GM11168 (cell line): Measurements from ENCODE around the gene EPHA4.

Experiments used
- in situ Hi-C: fragments of 300-500 bp; cut with MboI; formaldehyde crosslinking; loops from one replicate; pipeline ENCODE4 v1.12.0; 2022; ENCODE audit warnings: low sequenced_read_pairs; ENCODE audit not compliant: unreplicated experiment

Gene EPHA4

DNA sequence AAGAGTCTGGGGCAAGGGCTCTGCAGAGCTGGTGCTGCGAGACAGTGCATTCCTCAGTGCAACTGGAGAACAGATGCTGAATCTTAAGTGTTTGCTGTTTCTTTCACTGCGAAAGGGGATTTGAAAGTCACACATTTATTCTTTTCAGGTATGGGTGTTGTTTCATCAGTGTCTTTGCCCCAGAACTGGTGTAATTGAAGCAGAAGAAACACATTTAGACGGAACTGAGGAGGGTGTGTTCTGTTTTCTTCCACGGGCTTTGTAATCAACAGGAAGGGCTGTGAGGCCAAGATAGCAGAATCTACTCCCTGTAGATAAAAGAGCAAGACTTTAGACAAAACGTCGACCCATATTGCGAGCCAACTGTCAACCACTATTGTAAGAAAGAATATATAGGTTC lies 151.9 kb downstream of the EPHA4 start:
- in situ Hi-C loops: no loop called here

DNA sequence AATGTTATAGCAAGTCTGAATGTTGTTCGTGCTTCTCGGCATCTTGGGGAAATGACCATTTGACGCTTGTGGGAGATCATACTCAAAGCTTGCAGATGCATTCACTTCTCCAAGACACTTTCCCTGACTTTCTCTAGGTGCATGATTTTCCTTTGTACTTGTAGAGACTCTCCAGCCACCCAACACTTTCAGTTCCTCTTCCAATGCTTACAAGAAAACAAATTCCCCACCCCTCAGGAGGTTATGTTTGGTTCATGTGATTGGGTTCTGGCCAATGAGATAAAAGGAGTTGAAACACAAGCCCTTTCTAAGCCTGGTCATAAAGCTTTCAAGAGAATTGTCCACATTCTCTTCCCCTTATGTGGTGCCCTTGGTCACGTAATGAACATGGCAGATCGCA lies 156.3 kb downstream of the EPHA4 start:
- in situ Hi-C loops: no loop called here

DNA sequence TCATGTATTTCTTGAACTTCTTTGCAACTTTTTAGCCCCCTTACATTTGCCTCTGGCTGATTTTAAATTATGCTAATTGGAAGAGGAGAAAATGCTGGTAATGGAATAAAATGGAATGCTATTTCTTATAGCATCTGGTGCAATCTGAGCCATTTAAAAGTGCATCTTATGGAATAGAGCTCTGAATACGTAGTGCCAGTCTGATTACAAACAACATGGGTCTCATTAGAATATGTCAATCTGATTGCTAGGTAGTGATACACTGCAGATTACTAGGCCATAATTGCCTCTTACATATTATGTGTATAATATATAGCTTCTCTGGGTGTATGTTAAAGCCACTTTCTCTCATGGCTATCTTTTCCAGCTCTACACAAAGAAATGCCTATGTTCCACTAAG lies 159.1 kb downstream of the EPHA4 start:
- in situ Hi-C loops: no loop called here

DNA sequence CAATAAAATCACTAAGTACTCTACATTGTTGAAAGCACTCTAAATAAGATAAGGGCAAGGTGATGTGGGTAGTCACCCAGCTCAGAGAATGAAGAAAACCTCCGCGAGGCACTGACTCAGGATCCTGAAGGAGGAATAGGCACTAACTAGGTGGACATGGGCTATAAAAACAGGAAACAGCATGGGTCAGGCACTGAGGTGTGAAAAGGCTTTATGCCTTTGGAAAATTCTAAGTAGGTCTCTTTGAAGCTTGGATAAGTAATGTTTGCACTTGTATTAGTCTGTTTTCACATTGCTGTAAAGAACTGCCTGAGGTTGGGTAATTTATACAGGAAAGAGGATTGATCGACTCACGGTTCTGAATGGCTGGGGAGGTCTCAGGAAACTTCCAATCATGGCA lies 161.6 kb downstream of the EPHA4 start:
- in situ Hi-C loops: no loop called here

DNA sequence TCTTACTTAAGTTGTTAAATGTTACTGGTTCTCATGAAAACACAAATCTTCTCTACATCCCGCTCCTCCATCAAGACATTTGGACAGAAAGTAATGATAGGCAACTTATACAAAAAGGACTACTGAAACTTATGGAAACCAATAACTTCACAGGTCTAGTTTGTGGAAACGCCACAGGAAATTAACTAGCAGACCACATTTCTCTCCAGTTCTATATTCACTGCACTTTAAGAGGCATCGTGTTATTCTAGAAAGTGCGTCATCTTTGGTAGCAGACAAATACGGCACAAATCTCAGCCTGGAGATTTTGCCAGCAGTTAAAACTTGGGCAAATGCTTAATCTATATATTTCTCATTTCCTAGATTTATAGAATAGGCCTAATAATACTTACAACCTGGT lies 164.3 kb downstream of the EPHA4 start:
- in situ Hi-C loops: no loop called here

DNA sequence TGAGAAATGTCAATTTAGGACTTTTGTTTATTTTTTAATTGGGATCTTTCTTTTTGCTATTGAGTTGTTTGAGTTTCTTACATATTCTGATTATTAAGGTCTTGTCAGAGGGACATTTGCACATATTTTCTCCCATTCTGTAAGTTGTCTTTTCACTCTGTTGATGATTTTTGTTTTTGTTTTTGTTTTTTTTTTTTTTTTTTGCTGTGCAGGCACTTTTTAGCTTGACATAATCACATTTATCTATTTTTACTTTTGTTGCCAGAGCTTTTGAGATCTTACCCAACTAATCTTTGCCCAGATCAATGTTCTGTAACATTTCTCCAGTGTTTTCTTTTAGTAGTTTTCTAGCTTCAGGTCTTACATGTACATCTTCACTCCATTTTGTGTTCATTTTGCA lies 166.6 kb downstream of the EPHA4 start:
- in situ Hi-C loops: no loop called here

DNA sequence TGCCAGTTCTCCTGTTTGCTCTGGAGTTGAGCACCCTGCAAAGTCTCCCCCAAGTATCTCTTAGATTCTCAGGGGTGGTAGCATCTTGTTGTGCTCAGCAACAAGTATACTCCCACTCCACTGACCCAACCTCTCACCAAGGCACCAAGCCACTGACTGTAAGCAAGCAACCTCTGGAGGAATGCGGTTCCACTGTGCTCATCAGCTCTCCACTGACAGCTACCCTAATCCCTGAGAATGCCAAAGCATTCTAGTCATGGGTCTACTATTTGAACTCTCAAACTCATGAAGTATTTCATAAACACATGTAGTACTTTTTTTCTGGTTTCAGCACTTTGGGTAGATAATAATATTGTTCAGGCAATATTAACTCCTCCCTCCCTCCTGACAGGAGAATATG lies 170.0 kb downstream of the EPHA4 start:
- in situ Hi-C loops: no loop called here

DNA sequence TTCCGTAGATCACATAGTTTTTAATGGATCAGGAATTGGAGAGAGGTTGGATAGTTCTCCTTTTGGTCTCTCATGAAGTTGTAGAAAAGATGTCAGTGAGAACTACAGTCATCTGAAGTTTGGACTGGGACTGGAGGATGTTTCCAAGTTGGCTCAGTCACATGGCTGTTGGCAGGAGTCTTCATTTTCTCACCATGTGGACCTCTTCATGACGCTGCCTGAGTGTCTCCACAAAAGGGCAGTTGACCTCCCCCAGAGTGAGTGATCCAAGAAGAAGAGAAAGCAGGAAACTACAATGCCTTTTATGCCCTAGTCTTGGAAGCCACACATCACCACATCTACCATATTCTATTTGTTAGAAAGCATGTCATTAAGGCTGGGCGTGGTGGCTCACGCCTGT lies 171.7 kb downstream of the EPHA4 start:
- in situ Hi-C loops: no loop called here

DNA sequence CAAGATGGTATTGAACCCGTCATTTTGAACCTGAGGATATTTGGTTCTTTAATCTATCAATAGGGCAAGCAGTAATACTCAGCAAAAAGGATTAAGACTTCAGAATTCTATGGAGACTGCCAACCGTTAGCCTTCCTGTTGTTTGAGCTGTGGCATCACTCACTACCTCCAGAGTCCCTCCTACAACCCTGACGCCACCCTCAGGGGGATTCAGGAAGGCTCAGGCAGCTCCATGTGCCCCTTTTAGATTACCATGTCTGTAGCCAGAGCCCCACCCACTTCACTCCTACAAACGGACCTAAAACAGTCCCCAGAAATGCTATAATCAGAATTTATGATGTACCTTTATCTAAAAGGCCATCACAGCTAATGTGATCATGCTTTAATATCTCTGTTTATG lies 172.9 kb downstream of the EPHA4 start:
- in situ Hi-C loops: no loop called here

DNA sequence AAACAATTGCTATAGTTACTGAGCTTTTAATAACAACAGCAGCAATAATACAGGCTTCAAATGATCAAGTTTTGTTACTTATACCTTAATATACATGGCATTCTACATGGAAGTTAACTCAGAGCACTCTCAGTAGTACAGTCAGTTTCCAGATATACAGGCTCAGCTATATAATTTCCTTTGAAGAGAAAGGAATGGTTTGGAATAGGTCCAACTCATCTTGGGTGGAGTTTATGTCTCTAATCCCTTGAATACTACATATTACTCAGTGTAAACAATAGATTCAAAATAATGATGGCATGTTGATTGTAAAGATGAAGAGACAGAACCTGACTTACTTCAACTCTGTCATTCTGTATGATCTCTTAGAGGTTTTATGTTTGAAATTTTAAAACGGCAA lies 174.9 kb downstream of the EPHA4 start:
- in situ Hi-C loops: no loop called here

DNA sequence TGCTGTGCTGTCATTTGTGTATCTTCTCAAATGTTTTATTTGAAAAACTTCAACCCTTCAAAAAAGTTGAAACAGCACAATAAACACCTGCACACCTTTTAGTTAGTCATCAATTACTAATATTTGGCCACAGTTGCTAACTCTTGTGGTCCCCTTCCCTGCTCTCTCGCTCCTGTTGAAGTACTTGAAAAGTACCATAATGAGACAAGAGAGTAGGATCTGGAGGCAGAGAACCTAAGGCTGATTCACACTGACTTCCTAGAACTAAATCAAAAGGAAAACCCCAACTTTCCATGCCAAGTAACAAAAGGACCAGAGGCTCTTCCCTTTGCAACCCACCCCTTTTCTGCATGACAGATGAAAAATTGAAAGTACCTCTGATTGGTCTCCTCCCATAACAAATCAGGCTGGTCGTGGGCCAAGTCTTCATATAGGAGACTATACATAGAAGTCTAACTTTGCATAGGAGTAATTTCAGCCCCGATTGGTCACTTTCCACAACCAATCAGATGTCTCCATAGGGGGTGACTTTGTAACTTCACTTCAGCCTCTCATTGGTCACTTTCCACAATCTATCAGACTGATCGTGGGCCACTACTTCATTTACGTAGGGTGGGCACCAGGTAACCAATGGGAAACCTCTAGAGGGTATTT lies 179.7 kb downstream of the EPHA4 start:
- in situ Hi-C loops: no loop called here

DNA sequence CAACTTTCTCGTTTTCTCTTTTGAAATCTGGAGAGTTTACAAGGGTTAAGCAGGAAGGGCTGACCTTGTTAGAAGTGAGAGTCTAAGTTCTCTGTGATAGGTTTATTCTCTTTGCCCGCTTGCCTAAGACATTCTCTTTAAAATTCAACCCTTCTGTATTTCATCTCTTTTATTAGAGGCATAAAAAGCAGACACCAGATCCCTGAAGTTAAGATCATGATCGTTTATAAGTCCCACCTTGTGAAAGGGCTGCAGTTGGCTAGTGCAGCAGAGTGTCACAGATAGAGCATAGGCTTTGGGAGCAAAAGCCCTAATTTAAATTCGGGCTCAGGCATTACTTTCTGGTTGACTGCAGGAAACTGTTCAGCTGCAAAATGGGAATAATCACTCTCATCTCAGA lies 181.2 kb downstream of the EPHA4 start:
- in situ Hi-C loops: no loop called here

DNA sequence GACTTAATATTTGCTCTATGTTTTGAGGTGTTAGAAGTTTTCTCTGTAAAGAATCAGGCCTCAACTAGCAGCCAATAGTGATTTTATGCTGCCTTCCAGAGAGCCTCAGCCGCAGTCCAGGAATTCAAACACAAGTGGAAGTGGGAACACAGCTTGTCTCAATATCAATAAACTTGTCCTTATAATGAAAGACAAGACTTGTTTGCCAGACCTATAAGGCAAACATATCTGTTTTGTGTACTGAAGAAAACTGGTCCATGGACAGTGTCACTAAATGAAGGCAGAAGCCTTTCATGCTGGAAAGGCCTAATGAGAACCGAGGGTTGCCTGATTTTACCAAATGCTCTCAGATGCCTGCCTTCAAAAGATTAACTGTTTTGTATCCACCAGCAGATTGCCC lies 182.2 kb downstream of the EPHA4 start:
- in situ Hi-C loops: no loop called here

DNA sequence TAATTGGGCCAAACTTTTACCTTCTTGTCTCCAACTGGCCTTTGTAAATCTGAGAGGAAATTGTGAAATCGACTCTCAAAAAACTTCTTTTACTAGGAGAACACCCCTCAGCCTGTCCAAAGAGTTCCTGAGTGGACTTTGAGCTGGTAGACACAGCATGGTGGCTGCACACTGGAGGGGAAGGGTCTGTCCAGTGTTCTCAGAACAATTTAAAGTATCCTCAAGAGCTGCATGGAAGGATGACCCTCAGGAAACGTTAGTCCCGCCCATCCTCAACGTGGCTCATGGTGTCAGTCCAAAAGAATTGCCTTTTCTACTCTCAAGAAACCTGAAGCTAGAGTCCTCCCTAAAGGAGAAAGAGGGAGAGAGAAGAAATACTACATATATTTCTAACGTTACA lies 182.7 kb downstream of the EPHA4 start:
- in situ Hi-C loops: no loop called here

DNA sequence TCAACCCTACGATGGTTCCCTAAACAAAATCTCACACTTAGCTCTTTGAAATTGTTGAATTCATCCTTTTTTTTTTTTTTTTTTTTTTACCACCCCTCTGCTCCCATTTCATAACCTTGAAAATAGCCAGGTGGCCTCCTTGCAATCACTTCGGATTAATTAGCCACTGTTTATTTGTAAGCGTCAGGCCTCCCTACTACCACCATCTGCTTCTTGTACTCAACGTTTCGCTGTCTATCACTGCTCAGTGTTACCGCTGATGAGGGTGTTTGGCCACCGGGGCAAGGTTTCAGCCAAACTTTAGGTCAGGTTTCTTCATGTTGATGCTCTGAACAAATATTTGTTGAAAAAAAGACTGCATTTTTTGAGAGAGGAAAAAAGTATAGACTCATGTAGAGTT lies 183.2 kb downstream of the EPHA4 start:
- in situ Hi-C loops: no loop called here

DNA sequence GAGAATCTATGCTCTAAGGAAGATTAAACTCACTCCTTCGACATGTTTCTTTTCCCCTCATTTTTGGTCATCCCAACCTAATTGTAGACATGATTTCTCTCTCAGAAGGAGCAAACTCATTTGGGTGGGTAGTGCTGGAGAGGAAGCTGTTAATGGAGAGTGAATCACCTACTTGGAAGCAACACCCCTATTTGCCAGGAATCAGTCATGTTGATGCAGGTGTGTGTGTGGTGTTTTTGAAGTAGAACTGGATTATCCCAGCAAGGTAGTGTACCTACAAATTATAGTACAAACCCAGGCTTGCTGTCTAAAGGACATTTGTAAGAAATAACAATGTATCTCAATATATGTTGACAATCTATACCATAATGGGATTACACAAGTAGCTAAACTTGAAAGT lies 186.4 kb downstream of the EPHA4 start:
- in situ Hi-C loops: no loop called here

DNA sequence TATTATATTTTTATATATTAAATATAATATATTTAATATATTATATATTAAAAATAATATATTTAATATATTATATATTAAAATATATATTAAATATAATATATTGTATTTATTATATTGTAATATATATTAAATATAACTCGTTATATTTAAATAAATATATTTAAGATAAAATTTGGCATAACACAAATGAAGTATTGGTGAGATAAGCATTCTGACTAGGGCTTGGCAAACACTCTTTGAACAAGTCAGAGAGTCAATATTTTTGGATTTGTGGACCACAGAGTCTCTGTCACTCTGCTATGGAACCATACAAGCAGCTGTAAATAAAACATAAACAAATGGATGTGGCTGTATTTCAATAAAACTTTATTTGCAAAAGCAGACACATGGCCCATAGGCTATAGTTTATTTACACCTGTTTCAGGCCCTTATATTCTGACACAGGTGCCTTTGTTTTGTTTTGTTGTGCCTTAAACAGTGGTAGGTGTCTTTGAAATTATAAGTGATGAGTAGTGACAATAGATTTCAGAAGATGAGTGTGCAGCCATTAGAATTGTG lies 190.1 kb downstream of the EPHA4 start:
- in situ Hi-C loops: no loop called here

DNA sequence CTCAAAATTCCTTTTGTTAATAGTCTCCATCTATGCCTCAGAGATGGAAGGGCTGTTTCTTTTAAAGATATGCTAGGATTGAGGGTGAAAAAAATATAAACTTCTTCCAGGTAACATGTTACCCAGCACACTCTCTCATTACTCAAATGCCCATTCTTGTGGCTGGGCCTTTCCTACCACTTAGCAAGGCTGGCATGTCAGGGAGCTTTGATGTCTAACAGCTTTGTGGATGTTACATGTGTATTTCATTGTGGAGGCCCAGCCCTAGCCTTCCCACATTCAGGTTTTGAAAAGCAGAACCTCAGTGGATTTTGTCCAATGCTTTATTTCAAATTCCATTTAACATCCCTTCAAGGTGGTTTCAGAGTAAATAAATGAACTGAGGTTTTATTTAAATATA lies 191.4 kb downstream of the EPHA4 start:
- in situ Hi-C loops: no loop called here

DNA sequence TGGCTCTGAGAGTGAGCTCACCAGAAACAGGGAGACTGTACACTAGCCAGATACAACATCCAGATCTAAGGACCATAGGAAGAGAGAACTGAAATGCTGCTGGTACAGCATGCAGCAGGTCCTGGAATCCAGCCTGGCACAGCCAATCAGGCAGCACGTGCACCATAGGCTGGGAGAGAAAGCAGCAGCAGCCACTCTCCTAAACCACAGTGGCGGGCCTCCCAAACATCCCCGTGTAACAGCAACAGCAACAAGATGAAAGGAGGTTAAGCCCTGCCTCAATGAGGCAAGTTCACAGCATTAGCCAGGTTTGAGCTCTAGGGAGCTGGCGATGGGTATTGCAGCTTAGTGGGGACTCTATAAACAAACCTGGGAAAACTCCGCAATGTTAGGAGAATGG lies 192.0 kb downstream of the EPHA4 start:
- in situ Hi-C loops: no loop called here

DNA sequence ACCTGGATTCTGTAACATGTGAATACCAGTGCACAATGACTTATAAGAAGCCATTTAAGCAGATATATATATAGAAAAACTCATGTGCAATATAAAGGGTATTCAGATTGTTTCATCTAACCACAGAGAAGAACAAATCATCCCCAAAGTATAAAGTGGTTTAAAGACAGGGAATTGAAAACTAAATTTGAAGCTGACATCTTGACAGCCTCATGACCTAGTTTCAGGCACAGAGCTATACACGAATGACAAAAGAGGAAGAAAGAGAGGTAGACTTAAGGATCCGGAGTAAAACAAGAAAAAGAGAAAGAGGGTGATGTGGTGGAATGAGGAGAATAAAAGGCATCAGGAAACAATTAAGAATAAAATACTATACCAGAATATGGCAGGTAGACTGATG lies 194.5 kb downstream of the EPHA4 start:
- in situ Hi-C loops: no loop called here

DNA sequence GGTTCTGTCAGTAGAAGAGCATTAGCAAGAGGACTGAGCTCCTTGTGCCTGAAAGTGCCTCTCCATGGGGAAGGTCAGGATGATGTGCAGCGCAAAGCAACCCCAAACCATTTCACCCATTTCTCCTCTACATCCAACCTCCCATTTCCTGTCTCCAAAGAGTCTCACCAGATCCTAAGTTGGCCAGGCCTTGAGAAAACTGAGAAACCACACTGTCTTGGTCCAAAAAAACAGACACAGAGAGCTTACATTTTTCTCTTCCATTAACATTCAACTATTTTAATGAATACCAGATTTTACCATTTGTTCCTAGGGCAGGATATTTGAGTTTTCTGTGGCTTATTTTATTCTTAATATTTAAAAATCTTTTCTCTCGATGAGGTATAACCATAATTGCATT lies 195.0 kb downstream of the EPHA4 start:
- in situ Hi-C loops: no loop called here

DNA sequence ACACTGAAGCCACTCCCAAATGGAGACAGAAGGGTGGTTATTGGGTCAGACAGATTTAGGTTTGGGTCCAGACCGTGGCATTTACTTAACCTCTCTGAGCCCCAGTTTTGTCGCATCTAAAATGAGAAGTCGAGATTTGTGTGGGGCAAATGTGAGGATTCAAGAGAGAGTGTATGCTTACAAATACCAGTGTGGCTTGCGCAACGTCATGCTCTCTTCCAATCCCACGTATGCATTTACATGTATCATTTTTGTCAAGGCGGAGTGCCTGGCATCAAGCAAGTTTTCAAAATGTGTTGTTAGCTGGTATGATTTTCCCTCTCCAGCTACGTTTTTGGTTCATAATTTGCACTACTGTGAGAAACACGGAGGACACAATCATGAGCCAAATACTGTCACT lies 197.9 kb downstream of the EPHA4 start:
- in situ Hi-C loops: no loop called here

DNA sequence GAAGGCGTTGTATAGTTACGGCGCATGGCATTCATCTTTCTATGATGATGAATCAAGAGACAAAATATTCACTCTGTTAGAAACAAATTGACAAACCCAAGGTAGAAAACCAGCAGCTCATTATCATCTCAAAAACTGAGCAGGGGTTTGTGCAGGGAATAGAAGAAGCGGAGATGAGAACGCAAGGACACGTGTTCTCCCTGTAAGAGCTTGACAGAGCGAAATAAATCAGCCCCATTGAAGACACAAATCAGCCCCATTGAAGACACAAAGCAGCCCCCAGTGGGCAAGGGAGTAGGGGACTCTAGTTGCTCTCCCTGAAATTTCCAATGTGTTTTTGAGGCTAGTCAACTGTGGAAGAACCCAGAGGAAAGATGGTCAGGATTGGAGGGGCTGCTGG lies 199.2 kb downstream of the EPHA4 start:
- in situ Hi-C loops: no loop called here
